ENCODE results near the gene CLK2.
"Not testable (repeated sequence)": the region's sequence is repeated elsewhere in the genome, so short reads cannot be mapped to it uniquely, and the experiment has no call there.

DNA sequence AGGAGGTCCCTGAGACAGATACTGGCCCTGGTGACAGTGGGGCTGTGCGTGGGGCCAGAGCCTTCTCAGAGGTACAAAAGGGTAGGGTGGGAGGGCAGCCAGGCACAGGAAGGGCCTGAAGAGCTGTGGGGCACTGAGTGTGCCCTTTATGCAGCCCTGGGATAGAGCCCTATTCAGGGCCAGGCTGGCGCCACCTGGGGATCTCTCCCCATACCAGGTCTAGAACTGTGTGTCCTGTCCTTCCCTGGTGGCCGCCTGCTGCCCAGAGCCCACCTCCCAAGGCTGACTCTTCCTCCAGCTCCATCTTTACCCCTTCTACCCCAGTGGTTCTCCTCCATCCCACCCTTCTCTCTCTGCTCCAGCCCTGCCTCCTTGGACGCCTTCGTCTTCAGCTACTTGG is 39.8 kb downstream of the CLK2 start:
- TF ChIP-seq POLR2AphosphoS5 (IDR thresholded peaks at IDR 0.05): not testable (repeated sequence)
- TF ChIP-seq, protein P1, sequence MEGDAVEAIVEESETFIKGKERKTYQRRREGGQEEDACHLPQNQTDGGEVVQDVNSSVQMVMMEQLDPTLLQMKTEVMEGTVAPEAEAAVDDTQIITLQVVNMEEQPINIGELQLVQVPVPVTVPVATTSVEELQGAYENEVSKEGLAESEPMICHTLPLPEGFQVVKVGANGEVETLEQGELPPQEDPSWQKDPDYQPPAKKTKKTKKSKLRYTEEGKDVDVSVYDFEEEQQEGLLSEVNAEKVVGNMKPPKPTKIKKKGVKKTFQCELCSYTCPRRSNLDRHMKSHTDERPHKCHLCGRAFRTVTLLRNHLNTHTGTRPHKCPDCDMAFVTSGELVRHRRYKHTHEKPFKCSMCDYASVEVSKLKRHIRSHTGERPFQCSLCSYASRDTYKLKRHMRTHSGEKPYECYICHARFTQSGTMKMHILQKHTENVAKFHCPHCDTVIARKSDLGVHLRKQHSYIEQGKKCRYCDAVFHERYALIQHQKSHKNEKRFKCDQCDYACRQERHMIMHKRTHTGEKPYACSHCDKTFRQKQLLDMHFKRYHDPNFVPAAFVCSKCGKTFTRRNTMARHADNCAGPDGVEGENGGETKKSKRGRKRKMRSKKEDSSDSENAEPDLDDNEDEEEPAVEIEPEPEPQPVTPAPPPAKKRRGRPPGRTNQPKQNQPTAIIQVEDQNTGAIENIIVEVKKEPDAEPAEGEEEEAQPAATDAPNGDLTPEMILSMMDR (IDR thresholded peaks at IDR 0.05 in 8 of 11, conservative IDR thresholded peaks at IDR 0.05 in 3 of 11): not testable (repeated sequence)
